HepG2 (cell line): Measurements from ENCODE around the gene CIBAR2. TPM values are rescaled to one million over a fixed set of nuclear protein-coding genes. Genes with fewer than 3 reads are reported as not detected.
A peak's percentile ranks its signal among the peaks of the same experiment; 100 is the strongest.

Source experiments
- FOXK2 ChIP-seq: fragments of 450-650 bp; IDR thresholded peaks from 2 replicates; pipeline ENCODE4 v1.6.1; 2016
- GATAD2A ChIP-seq: IDR thresholded peaks from 2 replicates; pipeline ENCODE4 v1.6.1; 2016
- GFI1 ChIP-seq: sonication (generic); formaldehyde crosslinking; IDR thresholded peaks from 2 replicates; pipeline ENCODE4 v1.5.0; 2020; ENCODE audit warnings: missing genetic modification reagents, mild to moderate bottlenecking, borderline replicate concordance
- HCFC1 ChIP-seq: fragments of 150-350 bp; IDR thresholded peaks from 2 replicates; pipeline ENCODE4 v1.6.1; 2014; ENCODE audit warnings: low read depth, low read length
- HMGA1 ChIP-seq: sonication (generic); formaldehyde crosslinking; conservative IDR thresholded peaks from 2 replicates; pipeline ENCODE4 v1.4.0; 2020; ENCODE audit warnings: missing genetic modification reagents
- HNF4A ChIP-seq: sonication (generic); formaldehyde crosslinking; IDR thresholded peaks from 2 replicates; pipeline ENCODE4 v1.4.0; 2020; ENCODE audit warnings: missing genetic modification reagents
- KIAA2018 ChIP-seq: sonication (generic); formaldehyde crosslinking; IDR thresholded peaks from 2 replicates; pipeline ENCODE4 v1.5.0; 2020; ENCODE audit warnings: mild to moderate bottlenecking, missing genetic modification reagents, borderline replicate concordance
- MBD4 ChIP-seq: IDR thresholded peaks from 2 replicates; pipeline ENCODE4 v1.6.1; 2012; ENCODE audit warnings: low read length, inconsistent platforms, borderline replicate concordance
- POLR2AphosphoS5 ChIP-seq: IDR thresholded peaks from 2 replicates; pipeline ENCODE4 v1.6.1; 2012; ENCODE audit warnings: low read depth, low read length
- RCOR2 ChIP-seq: IDR thresholded peaks from 2 replicates; pipeline ENCODE4 v1.6.1; 2016; ENCODE audit warnings: missing biosample characterization, missing genetic modification reagents
- SIN3A ChIP-seq: IDR thresholded peaks from 2 replicates; pipeline ENCODE4 v1.6.1; 2011; ENCODE audit warnings: low read depth, mild to moderate bottlenecking, control low read depth, low read length, borderline replicate concordance
- TCF12 ChIP-seq, 2 experiments: fragments of 450-650 bp in 1 of 2; sonication (generic) in 1 of 2; formaldehyde crosslinking in 1 of 2; IDR thresholded peaks; 2 replicates each; pipeline versions ENCODE4 v1.6.1 to v1.8.0; 2017 to 2022; ENCODE audit warnings: antibody characterized with exemption in 1 of 2, mild to moderate bottlenecking in 1 of 2, missing genetic modification reagents in 1 of 2, moderate library complexity in 1 of 2
- TP53 ChIP-seq: sonication (generic); formaldehyde crosslinking; conservative IDR thresholded peaks from 2 replicates; pipeline ENCODE4 v1.4.0; 2020; ENCODE audit warnings: missing genetic modification reagents
- ZFP1 ChIP-seq: IDR thresholded peaks from 2 replicates; pipeline ENCODE4 v1.6.1; 2016
- ZNF24 ChIP-seq: fragments of 450-650 bp; IDR thresholded peaks from 2 replicates; pipeline ENCODE4 v1.6.1; 2017; ENCODE audit warnings: antibody characterized with exemption, mild to moderate bottlenecking
- ZNF510 ChIP-seq: sonication (generic); formaldehyde crosslinking; IDR thresholded peaks from 2 replicates; pipeline ENCODE4 v1.4.0; 2020; ENCODE audit warnings: low read depth, mild to moderate bottlenecking, missing genetic modification reagents
- ZNF556 ChIP-seq: sonication (generic); formaldehyde crosslinking; IDR thresholded peaks from 2 replicates; pipeline ENCODE4 v1.4.0; 2020; ENCODE audit warnings: mild to moderate bottlenecking, missing genetic modification reagents, borderline replicate concordance
- ZNF574 ChIP-seq: sonication (generic); formaldehyde crosslinking; IDR thresholded peaks from 2 replicates; pipeline ENCODE4 v1.4.0; 2020; ENCODE audit warnings: missing genetic modification reagents
- ZNF615 ChIP-seq: sonication (generic); formaldehyde crosslinking; IDR thresholded peaks from 2 replicates; pipeline ENCODE4 v1.5.0; 2020; ENCODE audit warnings: mild to moderate bottlenecking, missing genetic modification reagents, borderline replicate concordance
- ZSCAN30 ChIP-seq: sonication (generic); formaldehyde crosslinking; IDR thresholded peaks from 2 replicates; pipeline ENCODE4 v1.5.0; 2020; ENCODE audit warnings: mild to moderate bottlenecking, missing genetic modification reagents
- polyA plus RNA-seq, 8 experiments: library from polyadenylated mRNA; depleted of rRNA in 3 of 8; stranded (reverse) in 7 of 8; unstranded in 1 of 8; fragments of >200 nt; fragmentation: Illumina TruSeq in 4 of 8; extraction: Trizol in 4 of 8; gene quantifications; 2 replicates each; pipeline versions ENCODE4 v1.2.1 to v1.2.3, GENCODE V29; 2011 to 2016; ENCODE audit warnings: low read depth in 4 of 8, missing spikeins in 1 of 8, mixed read lengths in 1 of 8; ENCODE audit not compliant: insufficient read depth in 1 of 8
- total RNA-seq, 5 experiments: library from RNA; depleted of rRNA; stranded (reverse); fragments of >200 nt; fragmentation: Illumina TruSeq; extraction: Trizol; gene quantifications; 2 replicates each; pipeline ENCODE4 v1.2.3, GENCODE V29; 2016; ENCODE audit warnings: low read depth in 1 of 5

Gene CIBAR2
- total and polyA plus RNA-seq, 2 of the 13 experiments (the other 11 are each of a cell fraction or from before 2014, with no cell fraction given) = not detected

GRCh38 chr16:85159179-85159980 lies 47.1 kb upstream of the CIBAR2 start (continued):
- peak; percentile 25; the same call in 1 of the 2 replicates for TF ChIP-seq KIAA2018
- no peak for TF ChIP-seq TP53 (CRISPR knock-in tag)
- TF ChIP-seq ZNF510 (CRISPR knock-in tag) = no peak
- no peak for TF ChIP-seq HMGA1
- peak; percentile 81; the same call in 1 of the 2 replicates for TF ChIP-seq GATAD2A
- no peak for TF ChIP-seq MBD4
- TF ChIP-seq FOXK2 = no peak
- TF ChIP-seq GFI1 (CRISPR knock-in tag) = peak; percentile 59; the same call in 1 of the 2 replicates
- peak; percentile 63 for TF ChIP-seq ZNF574 (CRISPR knock-in tag)
- 0 out of 2 replicates have a peak, but pooled peaks have one; percentile 32 for TF ChIP-seq ZNF615
- TF ChIP-seq ZNF24 = no peak
- TF ChIP-seq RCOR2 = peak; percentile 29; the same call in 1 of the 2 replicates
- peak; percentile 89 for TF ChIP-seq HNF4A (CRISPR knock-in tag)
- TF ChIP-seq POLR2AphosphoS5 = peak; percentile 38; the same call in 1 of the 2 replicates
- TF ChIP-seq ZSCAN30 (CRISPR knock-in tag) = peak; percentile 85; the same call in 1 of the 2 replicates
- no peak for TF ChIP-seq ZFP1 (CRISPR knock-in tag)
- TF ChIP-seq ZNF556 (CRISPR knock-in tag) = peak; percentile 21; the same call in 1 of the 2 replicates
- TF ChIP-seq SIN3A = peak; percentile 72; the same call in 1 of the 2 replicates
- no peak for TF ChIP-seq TCF12 (IDR thresholded peaks at IDR 0.05)
- no peak for TF ChIP-seq TCF12 (CRISPR knock-in tag; IDR thresholded peaks at IDR 0.05)
- TF ChIP-seq HCFC1 = no peak
